Measurements from ENCODE around the gene ACOT12.
A peak's percentile ranks its signal among the peaks of the same experiment; 100 is the strongest.

The ACOT12 gene

DNA sequence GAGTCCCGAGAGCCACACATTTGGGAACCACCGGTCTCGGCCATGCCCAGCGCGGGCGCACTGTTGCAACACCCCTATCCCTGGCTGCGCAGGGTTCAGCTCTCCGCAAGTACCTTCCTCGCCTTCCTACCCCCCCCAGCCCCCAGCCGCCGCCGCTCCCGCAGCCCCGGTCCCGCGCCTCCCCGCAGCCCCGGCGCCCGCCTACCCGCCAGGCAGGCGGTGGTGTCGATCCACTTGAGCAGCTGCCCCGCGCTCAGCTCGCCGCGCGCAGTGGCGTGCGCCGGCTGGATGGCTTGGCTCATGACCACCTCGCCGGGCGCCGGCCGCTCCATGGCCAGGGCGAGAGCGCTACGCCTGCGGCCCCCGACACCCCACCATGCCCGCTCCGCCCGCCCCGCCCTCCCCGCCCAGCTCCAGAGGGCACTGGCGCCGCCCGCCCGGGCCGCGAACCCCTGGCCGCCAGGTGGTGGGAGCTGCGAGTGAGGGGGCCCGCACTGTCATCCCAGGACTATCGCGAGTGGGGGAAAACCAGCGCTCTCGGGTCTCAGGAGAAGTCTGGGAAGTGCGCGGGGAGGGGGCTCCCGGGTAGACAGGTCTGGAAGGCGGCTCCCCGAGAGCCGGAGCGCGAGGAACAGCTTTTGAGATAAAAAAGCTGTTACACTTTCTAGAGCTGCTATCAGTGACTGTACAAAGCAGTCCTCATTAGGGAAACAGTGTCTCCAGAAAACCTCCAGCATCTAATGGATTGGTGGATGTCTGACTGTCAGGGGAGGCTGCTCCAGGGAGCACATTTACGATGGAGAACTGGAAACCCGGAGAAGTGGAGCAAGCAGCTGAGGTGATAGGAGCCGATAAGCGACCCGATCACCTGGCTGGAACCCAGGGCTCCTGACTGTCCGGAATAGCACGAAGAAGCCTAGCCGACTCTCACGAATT, at the start of gene ACOT12:
ACOT12 (minus strand) TSS at position 352 of the 936 bp plus-strand sequence; CDS start at position 332, 20 bp downstream.
- Histone ChIP-seq H3K9ac (ENCODE audit: low read depth in 1 of 2, low read length in 2 of 2) (no peak within 1 kb of the TSS), H3K36me3 (ENCODE audit: control insufficient read depth in 1 of 2, insufficient read depth in 2 of 2, low read length in 2 of 2) (no peaks in the 10 kb centered on the region), H3K4me1 (ENCODE audit: control insufficient read depth in 1 of 2, insufficient read depth in 2 of 2, low read length in 2 of 2) (peaks cover 0 to 5% of the 10 kb centered on the region in 2 donors), H3K9me3 (ENCODE audit: control insufficient read depth in 1 of 2, low read length in 2 of 2) (peaks cover 2 to 4% of the 10 kb centered on the region in 2 donors), H3K27me3 (ENCODE audit: control insufficient read depth in 1 of 2, insufficient read depth in 2 of 2, low read length in 2 of 2) (peaks cover 16 to 17% of the 10 kb centered on the region in 2 donors), H3K4me3 (ENCODE audit: low read depth in 1 of 2, low read length in 2 of 2) (peak within 1 kb of the TSS; percentile 18 to 42), H3K27ac (ENCODE audit: low read depth, low read length) (no peak within 1 kb of the TSS)

DNA sequence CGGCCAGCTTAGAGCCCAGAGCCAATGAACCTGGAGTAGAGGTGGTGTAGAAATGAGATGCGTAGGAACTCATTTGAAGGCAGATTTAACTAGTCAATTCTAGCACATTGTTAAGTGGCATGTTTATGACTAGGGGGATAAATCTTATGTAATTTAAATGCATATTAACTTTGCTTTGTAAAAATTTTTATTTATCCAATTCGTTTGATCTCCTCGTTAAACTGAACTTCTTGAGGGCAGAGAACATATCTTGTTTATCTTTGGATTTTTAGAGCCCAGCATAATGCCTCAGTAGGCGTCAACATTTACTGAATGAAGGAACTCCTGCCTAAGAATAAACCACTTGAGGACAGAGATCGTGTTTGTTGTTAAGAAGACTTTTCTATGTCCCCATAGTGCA, 41.1 kb upstream of the ACOT12 start:
- no peaks in the 10 kb centered on the region for H3K36me3 ChIP-seq (ENCODE audit: control insufficient read depth in 1 of 2, insufficient read depth in 2 of 2, low read length in 2 of 2)
- no peak overlapping the region for H3K27ac ChIP-seq (ENCODE audit: low read depth, low read length)
- H3K9ac ChIP-seq (ENCODE audit: low read depth in 1 of 2, low read length in 2 of 2): no peak overlapping the region
- H3K4me3 ChIP-seq (ENCODE audit: low read depth in 1 of 2, low read length in 2 of 2): no peak overlapping the region
- H3K27me3 ChIP-seq (ENCODE audit: control insufficient read depth in 1 of 2, insufficient read depth in 2 of 2, low read length in 2 of 2): no peaks in the 10 kb centered on the region
- H3K4me1 ChIP-seq (ENCODE audit: control insufficient read depth in 1 of 2, insufficient read depth in 2 of 2, low read length in 2 of 2): no peaks in the 10 kb centered on the region
- H3K9me3 ChIP-seq (ENCODE audit: control insufficient read depth in 1 of 2, low read length in 2 of 2): no peaks in the 10 kb centered on the region

DNA sequence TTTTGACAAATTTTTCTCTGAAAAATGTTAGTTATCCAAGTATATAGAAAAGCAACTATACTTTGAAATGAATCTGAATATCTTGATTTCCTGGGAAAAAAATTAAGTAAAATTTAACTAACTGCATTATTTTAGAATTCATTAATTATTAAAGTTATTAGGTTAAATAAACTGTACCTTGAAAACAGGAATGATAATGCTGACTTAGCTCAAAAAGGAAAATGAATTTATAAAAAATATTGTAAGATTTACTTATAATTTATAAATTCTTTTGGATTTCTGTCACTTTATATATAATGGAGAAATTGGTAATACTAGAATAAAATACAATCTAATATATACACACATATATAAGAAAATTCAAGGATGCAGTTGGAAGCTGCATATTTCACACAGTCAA, 36.1 kb upstream of the ACOT12 start:
- Histone ChIP-seq H3K36me3 (ENCODE audit: control insufficient read depth in 1 of 2, insufficient read depth in 2 of 2, low read length in 2 of 2) (no peaks in the 10 kb centered on the region), H3K27me3 (ENCODE audit: control insufficient read depth in 1 of 2, insufficient read depth in 2 of 2, low read length in 2 of 2) (no peaks in the 10 kb centered on the region), H3K4me3 (ENCODE audit: low read depth in 1 of 2, low read length in 2 of 2) (no peak overlapping the region), H3K4me1 (ENCODE audit: control insufficient read depth in 1 of 2, insufficient read depth in 2 of 2, low read length in 2 of 2) (no peaks in the 10 kb centered on the region), H3K9me3 (ENCODE audit: control insufficient read depth in 1 of 2, low read length in 2 of 2) (no peaks in the 10 kb centered on the region), H3K27ac (ENCODE audit: low read depth, low read length) (no peak overlapping the region), H3K9ac (ENCODE audit: low read depth in 1 of 2, low read length in 2 of 2) (no peak overlapping the region)

DNA sequence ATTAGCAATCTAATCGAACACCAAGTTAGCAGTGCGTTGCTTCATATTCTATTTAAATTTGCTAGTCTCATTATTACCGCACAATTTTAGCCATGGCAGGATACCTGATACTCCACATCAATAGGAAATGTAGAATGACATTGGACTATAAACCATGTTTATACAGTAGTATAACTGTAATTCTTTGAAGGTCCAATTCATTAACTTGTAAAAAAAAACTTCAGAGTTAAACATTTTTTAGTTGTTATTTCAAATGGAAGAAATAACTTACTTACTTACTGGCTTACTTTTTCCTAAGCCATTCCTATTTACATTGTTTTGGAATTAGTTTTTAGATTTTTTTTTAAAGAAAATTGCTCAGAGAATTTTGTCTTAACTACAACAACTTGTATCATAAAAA, 35.4 kb upstream of the ACOT12 start:
- no peaks in the 10 kb centered on the region for H3K4me1 ChIP-seq (ENCODE audit: control insufficient read depth in 1 of 2, insufficient read depth in 2 of 2, low read length in 2 of 2)
- no peak overlapping the region for H3K27ac ChIP-seq (ENCODE audit: low read depth, low read length)
- H3K9ac ChIP-seq (ENCODE audit: low read depth in 1 of 2, low read length in 2 of 2): no peak overlapping the region
- H3K9me3 ChIP-seq (ENCODE audit: control insufficient read depth in 1 of 2, low read length in 2 of 2): no peaks in the 10 kb centered on the region
- no peak overlapping the region for H3K4me3 ChIP-seq (ENCODE audit: low read depth in 1 of 2, low read length in 2 of 2)
- H3K36me3 ChIP-seq (ENCODE audit: control insufficient read depth in 1 of 2, insufficient read depth in 2 of 2, low read length in 2 of 2): no peaks in the 10 kb centered on the region
- H3K27me3 ChIP-seq (ENCODE audit: control insufficient read depth in 1 of 2, insufficient read depth in 2 of 2, low read length in 2 of 2): no peaks in the 10 kb centered on the region

DNA sequence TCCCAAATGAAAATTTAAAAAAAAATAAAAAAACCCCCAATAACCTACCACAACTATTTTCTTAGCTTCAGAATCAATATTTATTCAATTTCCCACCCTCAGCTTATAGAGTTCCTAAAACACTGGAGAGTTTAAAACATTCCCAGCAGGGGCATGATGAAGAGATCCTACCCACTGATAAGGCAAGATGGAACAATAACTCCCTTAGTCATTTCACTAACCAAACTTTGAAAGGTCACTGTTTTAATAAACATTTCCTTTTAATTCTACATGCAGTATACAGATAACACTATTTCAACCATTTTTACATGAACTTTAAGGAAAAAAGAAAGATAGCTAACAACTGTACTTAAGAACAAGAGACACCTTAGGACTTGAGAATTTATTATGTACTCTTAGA, 34.9 kb upstream of the ACOT12 start:
- Histone ChIP-seq H3K27me3 (ENCODE audit: control insufficient read depth in 1 of 2, insufficient read depth in 2 of 2, low read length in 2 of 2) (no peaks in the 10 kb centered on the region), H3K9me3 (ENCODE audit: control insufficient read depth in 1 of 2, low read length in 2 of 2) (no peaks in the 10 kb centered on the region), H3K4me1 (ENCODE audit: control insufficient read depth in 1 of 2, insufficient read depth in 2 of 2, low read length in 2 of 2) (no peaks in the 10 kb centered on the region), H3K27ac (ENCODE audit: low read depth, low read length) (no peak overlapping the region), H3K9ac (ENCODE audit: low read depth in 1 of 2, low read length in 2 of 2) (no peak overlapping the region), H3K4me3 (ENCODE audit: low read depth in 1 of 2, low read length in 2 of 2) (no peak overlapping the region), H3K36me3 (ENCODE audit: control insufficient read depth in 1 of 2, insufficient read depth in 2 of 2, low read length in 2 of 2) (no peaks in the 10 kb centered on the region)

DNA sequence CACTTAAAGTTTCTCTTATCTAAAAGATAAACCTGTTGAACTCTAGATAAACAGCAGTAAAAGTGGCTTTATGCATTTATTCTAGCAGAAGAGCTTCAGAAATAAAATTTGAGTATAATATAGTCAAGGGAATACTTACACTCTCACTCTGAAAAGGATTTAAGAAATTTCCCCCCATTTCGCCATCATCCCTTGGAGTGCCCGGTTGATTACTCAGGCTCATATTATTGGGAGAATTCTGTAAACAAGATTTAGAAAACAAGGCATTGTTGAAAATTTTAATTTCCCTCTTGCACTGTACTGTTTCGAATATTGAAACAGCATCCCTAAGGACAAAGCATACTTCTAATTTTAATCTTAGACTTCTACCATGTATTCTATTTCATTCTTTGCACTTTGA, 34.5 kb upstream of the ACOT12 start:
- no peaks in the 10 kb centered on the region for H3K4me1 ChIP-seq (ENCODE audit: control insufficient read depth in 1 of 2, insufficient read depth in 2 of 2, low read length in 2 of 2)
- no peaks in the 10 kb centered on the region for H3K9me3 ChIP-seq (ENCODE audit: control insufficient read depth in 1 of 2, low read length in 2 of 2)
- no peak overlapping the region for H3K9ac ChIP-seq (ENCODE audit: low read depth in 1 of 2, low read length in 2 of 2)
- no peak overlapping the region for H3K27ac ChIP-seq (ENCODE audit: low read depth, low read length)
- H3K36me3 ChIP-seq (ENCODE audit: control insufficient read depth in 1 of 2, insufficient read depth in 2 of 2, low read length in 2 of 2): no peaks in the 10 kb centered on the region
- H3K4me3 ChIP-seq (ENCODE audit: low read depth in 1 of 2, low read length in 2 of 2): no peak overlapping the region
- no peaks in the 10 kb centered on the region for H3K27me3 ChIP-seq (ENCODE audit: control insufficient read depth in 1 of 2, insufficient read depth in 2 of 2, low read length in 2 of 2)

DNA sequence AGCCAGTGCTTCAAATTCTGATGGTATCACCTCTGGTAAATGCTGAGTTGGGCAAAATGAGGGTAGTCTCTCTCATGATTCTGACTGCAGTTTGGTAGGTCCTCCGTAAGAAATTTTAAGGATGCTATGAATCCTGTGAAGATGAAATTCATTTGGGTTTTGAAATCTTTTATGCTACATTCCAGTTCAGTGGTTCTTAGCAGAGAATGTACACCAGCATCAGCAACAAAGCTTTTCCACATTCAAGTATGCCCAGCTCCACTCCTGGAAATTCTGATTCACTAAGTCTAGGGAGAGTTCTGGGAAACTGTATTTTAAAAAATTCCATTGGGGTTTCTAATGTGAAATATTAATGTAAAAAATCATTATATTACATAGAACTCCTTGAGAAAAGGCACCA, 33.6 kb upstream of the ACOT12 start:
- Histone ChIP-seq H3K4me1 (ENCODE audit: control insufficient read depth in 1 of 2, insufficient read depth in 2 of 2, low read length in 2 of 2) (no peaks in the 10 kb centered on the region), H3K4me3 (ENCODE audit: low read depth in 1 of 2, low read length in 2 of 2) (no peak overlapping the region), H3K9me3 (ENCODE audit: control insufficient read depth in 1 of 2, low read length in 2 of 2) (no peaks in the 10 kb centered on the region)

DNA sequence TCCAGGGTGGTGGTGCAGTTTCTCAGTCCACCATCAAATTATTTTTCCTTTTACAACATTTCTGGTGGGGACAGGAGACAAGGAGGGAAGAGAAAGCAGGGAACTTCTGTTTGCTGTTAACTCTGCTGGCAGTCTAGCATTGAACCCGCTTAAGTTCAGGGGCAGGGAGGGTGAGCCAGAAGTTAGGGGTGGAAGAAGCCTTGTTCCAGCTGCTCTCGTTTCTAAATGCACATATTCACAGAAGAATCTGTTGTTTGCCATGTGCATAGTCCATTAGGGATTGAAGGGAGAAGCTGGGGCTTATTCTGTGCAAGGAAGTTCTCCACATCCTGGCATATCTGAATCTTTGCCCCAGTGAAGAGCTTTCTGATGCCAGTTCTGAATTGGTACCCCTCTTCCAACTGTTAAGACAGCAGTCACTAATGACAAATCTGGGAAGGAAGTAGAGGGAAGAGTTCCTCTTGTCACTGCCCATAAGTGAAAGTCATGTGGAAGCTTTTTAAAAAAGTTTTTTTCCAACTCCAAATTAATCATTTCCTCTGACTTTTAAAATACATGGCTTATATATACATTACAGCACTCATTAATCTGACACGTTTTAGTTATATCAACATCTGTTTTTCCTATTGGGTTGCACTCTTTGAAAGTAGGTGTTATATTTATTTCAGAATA, 32.6 kb upstream of the ACOT12 start:
- H3K27ac ChIP-seq (ENCODE audit: low read depth, low read length): no peak overlapping the region

More for the DNA sequence above, 33.6 kb upstream of the ACOT12 start:
- H3K27ac ChIP-seq (ENCODE audit: low read depth, low read length): no peak overlapping the region
- no peak overlapping the region for H3K9ac ChIP-seq (ENCODE audit: low read depth in 1 of 2, low read length in 2 of 2)
- no peaks in the 10 kb centered on the region for H3K36me3 ChIP-seq (ENCODE audit: control insufficient read depth in 1 of 2, insufficient read depth in 2 of 2, low read length in 2 of 2)
- no peaks in the 10 kb centered on the region for H3K27me3 ChIP-seq (ENCODE audit: control insufficient read depth in 1 of 2, insufficient read depth in 2 of 2, low read length in 2 of 2)

DNA sequence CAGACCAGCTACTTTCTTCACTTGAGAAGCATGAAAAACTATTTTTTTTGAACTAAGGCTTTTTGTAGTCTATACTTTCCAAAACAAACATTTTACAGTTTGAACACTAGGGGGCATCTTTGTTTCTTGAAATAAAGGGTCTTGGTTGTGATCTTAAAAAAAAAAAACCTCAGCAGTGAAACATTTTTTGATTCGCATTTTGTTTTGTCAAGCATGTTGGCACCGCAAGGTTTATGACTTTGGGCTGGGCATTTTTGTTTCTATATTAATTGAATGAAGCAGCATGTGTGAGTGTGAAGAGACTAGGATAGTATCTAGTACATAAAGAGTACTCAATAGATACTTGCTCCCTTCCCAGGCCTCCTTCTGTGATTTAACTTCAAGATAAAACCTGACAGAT, 31.6 kb upstream of the ACOT12 start:
- H3K27me3 ChIP-seq (ENCODE audit: control insufficient read depth in 1 of 2, insufficient read depth in 2 of 2, low read length in 2 of 2): no peaks in the 10 kb centered on the region
- H3K4me3 ChIP-seq (ENCODE audit: low read depth in 1 of 2, low read length in 2 of 2): no peak overlapping the region
- H3K36me3 ChIP-seq (ENCODE audit: control insufficient read depth in 1 of 2, insufficient read depth in 2 of 2, low read length in 2 of 2): no peaks in the 10 kb centered on the region
- H3K27ac ChIP-seq (ENCODE audit: low read depth, low read length): no peak overlapping the region
- no peak overlapping the region for H3K9ac ChIP-seq (ENCODE audit: low read depth in 1 of 2, low read length in 2 of 2)
- no peaks in the 10 kb centered on the region for H3K4me1 ChIP-seq (ENCODE audit: control insufficient read depth in 1 of 2, insufficient read depth in 2 of 2, low read length in 2 of 2)
- H3K9me3 ChIP-seq (ENCODE audit: control insufficient read depth in 1 of 2, low read length in 2 of 2): no peaks in the 10 kb centered on the region

More for the DNA sequence above, 32.6 kb upstream of the ACOT12 start:
- H3K27me3 ChIP-seq (ENCODE audit: control insufficient read depth in 1 of 2, insufficient read depth in 2 of 2, low read length in 2 of 2): no peaks in the 10 kb centered on the region
- no peaks in the 10 kb centered on the region for H3K36me3 ChIP-seq (ENCODE audit: control insufficient read depth in 1 of 2, insufficient read depth in 2 of 2, low read length in 2 of 2)
- H3K9me3 ChIP-seq (ENCODE audit: control insufficient read depth in 1 of 2, low read length in 2 of 2): no peaks in the 10 kb centered on the region
- no peak overlapping the region for H3K4me3 ChIP-seq (ENCODE audit: low read depth in 1 of 2, low read length in 2 of 2)
- H3K4me1 ChIP-seq (ENCODE audit: control insufficient read depth in 1 of 2, insufficient read depth in 2 of 2, low read length in 2 of 2): no peaks in the 10 kb centered on the region
- H3K9ac ChIP-seq (ENCODE audit: low read depth in 1 of 2, low read length in 2 of 2): no peak overlapping the region

DNA sequence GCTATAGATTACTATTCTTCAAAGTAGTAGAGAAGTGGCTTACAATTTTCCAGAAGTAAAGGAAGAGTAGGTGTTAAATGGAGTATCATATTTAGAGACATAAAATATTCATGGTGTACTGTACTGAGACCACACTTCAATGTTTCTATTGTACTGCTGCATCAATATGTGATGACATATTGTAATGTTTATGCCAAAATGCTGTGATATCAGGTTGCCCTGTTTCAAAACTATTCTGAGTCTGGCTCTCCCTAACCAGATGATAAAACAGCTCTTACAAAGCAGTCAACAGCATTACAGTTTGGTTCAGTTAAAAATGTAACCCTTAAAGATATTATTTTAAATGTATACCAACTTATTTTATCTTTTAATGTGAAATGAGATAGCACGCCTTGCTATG, 30.8 kb upstream of the ACOT12 start:
- H3K36me3 ChIP-seq (ENCODE audit: control insufficient read depth in 1 of 2, insufficient read depth in 2 of 2, low read length in 2 of 2): peaks cover 0 to 4% of the 10 kb centered on the region in 2 donors
- H3K4me1 ChIP-seq (ENCODE audit: control insufficient read depth in 1 of 2, insufficient read depth in 2 of 2, low read length in 2 of 2): no peaks in the 10 kb centered on the region
- no peak overlapping the region for H3K9ac ChIP-seq (ENCODE audit: low read depth in 1 of 2, low read length in 2 of 2)
- no peak overlapping the region for H3K27ac ChIP-seq (ENCODE audit: low read depth, low read length)
- no peak overlapping the region for H3K4me3 ChIP-seq (ENCODE audit: low read depth in 1 of 2, low read length in 2 of 2)
- H3K27me3 ChIP-seq (ENCODE audit: control insufficient read depth in 1 of 2, insufficient read depth in 2 of 2, low read length in 2 of 2): no peaks in the 10 kb centered on the region
- H3K9me3 ChIP-seq (ENCODE audit: control insufficient read depth in 1 of 2, low read length in 2 of 2): no peaks in the 10 kb centered on the region

Data from duodenal mucosa (tissue), 2 donors.